ENCODE data around the gene USO1. TPM values are rescaled to one million over a fixed set of nuclear protein-coding genes. Genes with fewer than 3 reads are reported as not detected.

The USO1 gene
- polyA plus RNA-seq, 1 experiment, result 41.3 TPM

DNA sequence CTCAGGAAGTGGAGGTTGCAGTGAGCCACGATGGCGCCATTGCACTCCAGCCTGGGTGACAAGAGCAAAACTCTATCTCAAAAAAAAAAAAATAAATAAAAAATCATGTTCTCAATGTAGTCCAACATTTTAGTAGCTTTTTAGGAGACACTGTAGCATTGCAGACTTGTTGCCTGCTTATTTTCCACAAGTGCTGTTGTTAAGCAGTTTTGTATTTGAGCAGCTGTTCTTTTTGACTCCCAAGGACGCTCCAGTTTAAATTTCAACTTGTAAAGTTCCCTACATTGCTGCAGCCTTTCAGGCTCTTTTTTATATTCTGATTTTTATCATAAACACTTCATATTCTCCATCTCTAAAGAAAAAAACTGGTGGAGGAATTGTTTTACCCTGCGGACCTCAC, 94.7 kb downstream of the USO1 start:
- CTCF ChIA-PET, result no interaction called here
- no peak overlapping the region for H3K4me3 ChIP-seq (ENCODE audit: low read depth, low read length)
- DNase-seq (ENCODE audit: low read depth), result no peak
- POLR2A ChIA-PET, result no interaction called here
- H3K27me3 ChIP-seq (ENCODE audit: control insufficient read depth, insufficient read depth, low read length), result no peaks in the 10 kb centered on the region
- peaks cover 8% of the 10 kb centered on the region for H3K36me3 ChIP-seq (ENCODE audit: control insufficient read depth, insufficient read depth, low read length)
- no peak for TF ChIP-seq CTCF (IDR thresholded peaks at IDR 0.05; ENCODE audit: insufficient read depth, low read depth, low read length)

DNA sequence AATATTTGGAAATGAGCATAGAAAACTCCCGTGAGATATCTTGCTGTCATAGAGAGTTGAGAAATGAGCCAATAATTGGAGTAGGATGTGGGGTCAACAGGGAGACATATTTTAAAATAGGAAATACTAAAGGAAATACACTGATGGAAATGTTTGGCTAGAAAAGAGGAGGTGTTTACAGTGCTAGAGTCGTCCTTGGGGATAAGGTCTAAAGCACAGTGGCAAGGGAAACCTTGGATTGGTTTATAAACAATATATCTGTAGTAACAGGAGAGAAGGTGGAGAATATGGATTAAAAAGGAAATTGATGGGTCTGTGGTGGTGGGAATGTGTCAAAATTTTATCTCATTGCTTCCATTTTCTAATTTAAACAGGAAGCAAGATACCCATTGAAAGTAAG, 95.8 kb downstream of the USO1 start:
- DNase-seq (ENCODE audit: low read depth), result no peak
- no peaks in the 10 kb centered on the region for H3K36me3 ChIP-seq (ENCODE audit: control insufficient read depth, insufficient read depth, low read length)
- H3K4me3 ChIP-seq (ENCODE audit: low read depth, low read length), result no peak overlapping the region
- POLR2A ChIA-PET, result no interaction called here
- no peak for TF ChIP-seq CTCF (IDR thresholded peaks at IDR 0.05; ENCODE audit: insufficient read depth, low read depth, low read length)
- H3K27me3 ChIP-seq (ENCODE audit: control insufficient read depth, insufficient read depth, low read length), result no peaks in the 10 kb centered on the region
- CTCF ChIA-PET, result no interaction called here

DNA sequence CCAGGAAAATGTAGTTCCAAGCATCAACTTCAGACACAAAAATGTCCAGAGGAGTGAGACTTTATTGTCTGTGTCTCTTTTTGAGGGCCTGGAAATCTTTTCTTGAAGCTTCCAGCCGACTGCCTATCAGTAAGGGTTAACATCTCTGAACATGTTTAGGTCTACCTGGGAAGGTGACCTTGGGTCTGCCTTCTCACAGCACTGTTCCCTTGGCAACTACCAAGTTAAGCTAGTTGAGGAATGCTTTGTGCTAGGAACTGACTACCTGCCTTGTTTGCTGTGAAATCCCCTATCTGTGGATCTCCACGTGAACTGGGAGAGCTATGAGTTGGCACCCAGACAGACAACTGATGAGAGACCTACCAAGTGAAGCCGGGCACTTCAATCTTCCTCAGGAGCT, 96.3 kb downstream of the USO1 start:
- no peak for TF ChIP-seq CTCF (IDR thresholded peaks at IDR 0.05; ENCODE audit: insufficient read depth, low read depth, low read length)
- no peak for DNase-seq (ENCODE audit: low read depth)
- CTCF ChIA-PET, result no interaction called here
- no peaks in the 10 kb centered on the region for H3K27me3 ChIP-seq (ENCODE audit: control insufficient read depth, insufficient read depth, low read length)
- POLR2A ChIA-PET, result no interaction called here
- no peak overlapping the region for H3K4me3 ChIP-seq (ENCODE audit: low read depth, low read length)
- no peaks in the 10 kb centered on the region for H3K36me3 ChIP-seq (ENCODE audit: control insufficient read depth, insufficient read depth, low read length)

- no peak for DNase-seq (ENCODE audit: low read depth)
- TF ChIP-seq CTCF (IDR thresholded peaks at IDR 0.05; ENCODE audit: insufficient read depth, low read depth, low read length), result no peak
- H3K36me3 ChIP-seq (ENCODE audit: control insufficient read depth, insufficient read depth, low read length), result no peaks in the 10 kb centered on the region
- H3K4me3 ChIP-seq (ENCODE audit: low read depth, low read length), result no peak overlapping the region
- ChIA-PET CTCF (no interaction called here), POLR2A (no interaction called here)
- no peaks in the 10 kb centered on the region for H3K27me3 ChIP-seq (ENCODE audit: control insufficient read depth, insufficient read depth, low read length)
Observed at GRCh38 chr4:75821216-75821615, 96.8 kb downstream of the USO1 start.

DNA sequence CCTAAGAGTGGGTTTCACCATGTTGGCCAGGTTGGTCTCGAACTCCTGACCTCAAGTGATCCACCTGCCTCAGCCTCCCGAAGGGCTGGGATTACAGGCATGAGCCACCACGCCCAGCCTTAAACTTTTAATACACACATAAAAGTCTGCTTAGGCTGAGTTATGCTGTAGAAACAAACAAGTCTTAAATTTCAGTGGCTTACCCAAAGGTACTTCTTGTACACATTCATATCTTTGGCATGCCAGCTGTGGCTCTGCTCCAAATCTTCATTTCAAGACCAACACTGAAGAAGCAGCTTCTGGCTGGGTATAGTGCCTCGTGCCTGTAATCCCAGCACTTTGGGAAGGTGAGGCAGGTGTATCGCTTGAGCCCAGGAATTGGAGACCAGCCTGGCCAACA, 97.6 kb downstream of the USO1 start:
- no peak for DNase-seq (ENCODE audit: low read depth)
- Histone ChIP-seq H3K36me3 (ENCODE audit: control insufficient read depth, insufficient read depth, low read length) (no peaks in the 10 kb centered on the region), H3K4me3 (ENCODE audit: low read depth, low read length) (no peak overlapping the region), H3K27me3 (ENCODE audit: control insufficient read depth, insufficient read depth, low read length) (no peaks in the 10 kb centered on the region)
- no peak for TF ChIP-seq CTCF (IDR thresholded peaks at IDR 0.05; ENCODE audit: insufficient read depth, low read depth, low read length)
- POLR2A ChIA-PET, result no interaction called here
- CTCF ChIA-PET, result no interaction called here

All from BJ (cell line).